ENCODE results near the gene ASB15.

ASB15 gene

DNA sequence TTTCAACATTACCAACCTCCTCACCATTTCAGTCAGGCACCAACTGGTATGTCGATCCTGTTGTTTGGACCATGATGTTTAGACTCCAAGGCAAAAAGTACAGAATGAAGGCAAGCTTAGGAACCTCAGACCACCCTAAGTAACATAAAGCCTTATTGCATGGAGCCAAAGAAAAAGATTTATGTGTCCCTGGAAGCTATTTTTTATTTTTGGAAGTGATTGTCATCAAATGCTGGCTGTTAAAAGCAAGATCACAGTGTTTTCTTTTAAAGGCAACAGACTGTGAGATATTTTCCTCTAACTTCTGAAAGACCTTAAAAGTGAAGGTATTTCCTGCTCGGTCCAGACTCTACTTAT is 8.2 kb downstream of the ASB15 start (continued):
- no peak for TF ChIP-seq ZEB2 (tag by site-specific recombination; IDR thresholded peaks at IDR 0.05)
- TF ChIP-seq, protein P1, sequence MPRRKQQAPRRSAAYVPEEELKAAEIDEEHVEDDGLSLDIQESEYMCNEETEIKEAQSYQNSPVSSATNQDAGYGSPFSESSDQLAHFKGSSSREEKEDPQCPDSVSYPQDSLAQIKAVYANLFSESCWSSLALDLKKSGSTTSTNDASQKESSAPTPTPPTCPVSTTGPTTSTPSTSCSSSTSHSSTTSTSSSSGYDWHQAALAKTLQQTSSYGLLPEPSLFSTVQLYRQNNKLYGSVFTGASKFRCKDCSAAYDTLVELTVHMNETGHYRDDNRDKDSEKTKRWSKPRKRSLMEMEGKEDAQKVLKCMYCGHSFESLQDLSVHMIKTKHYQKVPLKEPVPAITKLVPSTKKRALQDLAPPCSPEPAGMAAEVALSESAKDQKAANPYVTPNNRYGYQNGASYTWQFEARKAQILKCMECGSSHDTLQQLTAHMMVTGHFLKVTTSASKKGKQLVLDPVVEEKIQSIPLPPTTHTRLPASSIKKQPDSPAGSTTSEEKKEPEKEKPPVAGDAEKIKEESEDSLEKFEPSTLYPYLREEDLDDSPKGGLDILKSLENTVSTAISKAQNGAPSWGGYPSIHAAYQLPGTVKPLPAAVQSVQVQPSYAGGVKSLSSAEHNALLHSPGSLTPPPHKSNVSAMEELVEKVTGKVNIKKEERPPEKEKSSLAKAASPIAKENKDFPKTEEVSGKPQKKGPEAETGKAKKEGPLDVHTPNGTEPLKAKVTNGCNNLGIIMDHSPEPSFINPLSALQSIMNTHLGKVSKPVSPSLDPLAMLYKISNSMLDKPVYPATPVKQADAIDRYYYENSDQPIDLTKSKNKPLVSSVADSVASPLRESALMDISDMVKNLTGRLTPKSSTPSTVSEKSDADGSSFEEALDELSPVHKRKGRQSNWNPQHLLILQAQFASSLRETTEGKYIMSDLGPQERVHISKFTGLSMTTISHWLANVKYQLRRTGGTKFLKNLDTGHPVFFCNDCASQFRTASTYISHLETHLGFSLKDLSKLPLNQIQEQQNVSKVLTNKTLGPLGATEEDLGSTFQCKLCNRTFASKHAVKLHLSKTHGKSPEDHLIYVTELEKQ (tag by site-specific recombination; IDR thresholded peaks at IDR 0.05; ENCODE audit: borderline replicate concordance): no peak

DNA sequence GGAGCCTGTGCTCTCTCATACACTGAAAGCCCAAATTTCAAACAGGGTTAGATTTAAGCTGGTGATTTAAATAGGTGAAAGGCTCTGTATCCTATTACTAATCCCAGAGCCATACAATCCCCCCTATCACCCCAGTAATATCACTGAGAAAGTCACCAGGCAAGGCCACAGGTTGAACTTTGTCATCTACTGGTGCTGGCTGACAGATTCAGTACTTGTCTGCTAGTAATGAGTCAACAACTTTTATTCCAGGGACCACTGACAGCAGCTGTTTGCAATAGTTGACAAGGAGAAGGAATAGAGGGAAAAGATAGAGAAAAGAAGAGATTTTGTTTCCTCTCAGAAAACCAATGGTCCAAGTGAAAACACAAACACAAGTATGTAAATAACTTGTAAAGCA is 10.4 kb downstream of the ASB15 start:
- POLR2A ChIA-PET: no interaction called here
- H3K9me3 ChIP-seq (ENCODE audit: control insufficient read depth, insufficient read depth, low read depth, low read length): no peaks in the 10 kb centered on the region
- H3K27ac ChIP-seq (ENCODE audit: extremely low read depth, low read depth, low read length): no peak overlapping the region
- H3K36me3 ChIP-seq (ENCODE audit: control insufficient read depth in 2 of 2, insufficient read depth in 1 of 2, low read length in 2 of 2): no peaks in the 10 kb centered on the region
- no peak overlapping the region for H3K4me3 ChIP-seq (ENCODE audit: low read depth, low read length)
- TF ChIP-seq SETDB1 (IDR thresholded peaks at IDR 0.05; ENCODE audit: insufficient read length, low read length): no peak
- TF ChIP-seq ZNF37A (tag by site-specific recombination; IDR thresholded peaks at IDR 0.05): no peak
- no peak for TF ChIP-seq ZNF155 (tag by site-specific recombination; IDR thresholded peaks at IDR 0.05)
- TF ChIP-seq GLI4 (tag by site-specific recombination; IDR thresholded peaks at IDR 0.05): no peak
- no peak for TF ChIP-seq ZNF510 (tag by site-specific recombination; IDR thresholded peaks at IDR 0.05; ENCODE audit: insufficient replicate concordance)
- TF ChIP-seq ZNF433 (tag by site-specific recombination; IDR thresholded peaks at IDR 0.05; ENCODE audit: low read depth): no peak
- TF ChIP-seq OSR2 (tag by site-specific recombination; IDR thresholded peaks at IDR 0.05): no peak
- no peak for TF ChIP-seq ZNF791 (tag by site-specific recombination; IDR thresholded peaks at IDR 0.05)
- no peak for TF ChIP-seq REPIN1 (tag by site-specific recombination; IDR thresholded peaks at IDR 0.05; ENCODE audit: low read depth)
- no peak for TF ChIP-seq ZNF555 (tag by site-specific recombination; conservative IDR thresholded peaks at IDR 0.05)
- CTCF ChIA-PET: interaction anchor here (1.2 kb wide), 1 partner anchor 12 kb away, joined by 3 read pairs; no protein-coding TSS in a partner anchor
- H3K4me1 ChIP-seq (ENCODE audit: control insufficient read depth, insufficient read depth, low read length): no peaks in the 10 kb centered on the region

DNA sequence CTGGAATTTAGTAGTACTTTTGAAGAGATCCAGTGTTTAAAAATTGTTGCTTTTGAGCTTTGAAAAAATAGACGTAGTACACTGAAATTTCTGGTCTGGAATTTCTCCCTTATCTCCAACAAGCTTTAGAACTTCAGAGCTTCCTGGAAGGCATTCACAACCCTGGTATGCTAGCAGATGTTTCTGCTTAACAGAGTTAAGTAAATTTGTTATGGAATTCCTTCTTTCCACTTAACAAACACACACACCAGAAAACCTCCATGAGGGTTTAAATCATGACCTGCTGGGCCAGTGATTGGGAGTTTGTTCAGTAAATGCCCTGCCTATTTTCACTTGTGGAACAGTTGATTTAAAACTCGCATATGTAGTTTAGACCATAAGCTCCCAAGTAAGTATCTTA is 13.7 kb downstream of the ASB15 start:
- Histone ChIP-seq H3K9me3 (ENCODE audit: control insufficient read depth, insufficient read depth, low read depth, low read length) (no peaks in the 10 kb centered on the region), H3K4me3 (ENCODE audit: low read depth, low read length) (no peak overlapping the region), H3K27ac (ENCODE audit: extremely low read depth, low read depth, low read length) (no peak overlapping the region), H3K36me3 (ENCODE audit: control insufficient read depth in 2 of 2, insufficient read depth in 1 of 2, low read length in 2 of 2) (no peaks in the 10 kb centered on the region), H3K4me1 (ENCODE audit: control insufficient read depth, insufficient read depth, low read length) (no peaks in the 10 kb centered on the region)
- ChIA-PET POLR2A (no interaction called here), CTCF (interaction anchor here (0.5 to 2.7 kb wide), 5 partner anchors 9 to 257 kb away, joined by 3 to 12 read pairs (median 3); no protein-coding TSS in a partner anchor)
- TF ChIP-seq, protein P2, sequence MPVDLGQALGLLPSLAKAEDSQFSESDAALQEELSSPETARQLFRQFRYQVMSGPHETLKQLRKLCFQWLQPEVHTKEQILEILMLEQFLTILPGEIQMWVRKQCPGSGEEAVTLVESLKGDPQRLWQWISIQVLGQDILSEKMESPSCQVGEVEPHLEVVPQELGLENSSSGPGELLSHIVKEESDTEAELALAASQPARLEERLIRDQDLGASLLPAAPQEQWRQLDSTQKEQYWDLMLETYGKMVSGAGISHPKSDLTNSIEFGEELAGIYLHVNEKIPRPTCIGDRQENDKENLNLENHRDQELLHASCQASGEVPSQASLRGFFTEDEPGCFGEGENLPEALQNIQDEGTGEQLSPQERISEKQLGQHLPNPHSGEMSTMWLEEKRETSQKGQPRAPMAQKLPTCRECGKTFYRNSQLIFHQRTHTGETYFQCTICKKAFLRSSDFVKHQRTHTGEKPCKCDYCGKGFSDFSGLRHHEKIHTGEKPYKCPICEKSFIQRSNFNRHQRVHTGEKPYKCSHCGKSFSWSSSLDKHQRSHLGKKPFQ (tag by site-specific recombination; IDR thresholded peaks at IDR 0.05): no peak
- TF ChIP-seq ZNF292 (tag by site-specific recombination; IDR thresholded peaks at IDR 0.05; ENCODE audit: borderline replicate concordance, low read depth) (no peak), KLF8 (tag by site-specific recombination; IDR thresholded peaks at IDR 0.05) (no peak), ZXDB (tag by site-specific recombination; IDR thresholded peaks at IDR 0.05) (no peak), KLF10 (tag by site-specific recombination; IDR thresholded peaks at IDR 0.05) (no peak), ZNF2 (tag by site-specific recombination; IDR thresholded peaks at IDR 0.05) (no peak), ZNF404 (tag by site-specific recombination; IDR thresholded peaks at IDR 0.05) (no peak), REPIN1 (tag by site-specific recombination; IDR thresholded peaks at IDR 0.05; ENCODE audit: low read depth) (no peak), ZNF341 (tag by site-specific recombination; IDR thresholded peaks at IDR 0.05; ENCODE audit: low read depth) (no peak), RBAK (tag by site-specific recombination; IDR thresholded peaks at IDR 0.05) (no peak), ZNF585B (tag by site-specific recombination; IDR thresholded peaks at IDR 0.05) (no peak), ZNF707 (tag by site-specific recombination; IDR thresholded peaks at IDR 0.05) (no peak), ZBTB21 (tag by site-specific recombination; IDR thresholded peaks at IDR 0.05) (no peak)
- TF ChIP-seq, protein P3, sequence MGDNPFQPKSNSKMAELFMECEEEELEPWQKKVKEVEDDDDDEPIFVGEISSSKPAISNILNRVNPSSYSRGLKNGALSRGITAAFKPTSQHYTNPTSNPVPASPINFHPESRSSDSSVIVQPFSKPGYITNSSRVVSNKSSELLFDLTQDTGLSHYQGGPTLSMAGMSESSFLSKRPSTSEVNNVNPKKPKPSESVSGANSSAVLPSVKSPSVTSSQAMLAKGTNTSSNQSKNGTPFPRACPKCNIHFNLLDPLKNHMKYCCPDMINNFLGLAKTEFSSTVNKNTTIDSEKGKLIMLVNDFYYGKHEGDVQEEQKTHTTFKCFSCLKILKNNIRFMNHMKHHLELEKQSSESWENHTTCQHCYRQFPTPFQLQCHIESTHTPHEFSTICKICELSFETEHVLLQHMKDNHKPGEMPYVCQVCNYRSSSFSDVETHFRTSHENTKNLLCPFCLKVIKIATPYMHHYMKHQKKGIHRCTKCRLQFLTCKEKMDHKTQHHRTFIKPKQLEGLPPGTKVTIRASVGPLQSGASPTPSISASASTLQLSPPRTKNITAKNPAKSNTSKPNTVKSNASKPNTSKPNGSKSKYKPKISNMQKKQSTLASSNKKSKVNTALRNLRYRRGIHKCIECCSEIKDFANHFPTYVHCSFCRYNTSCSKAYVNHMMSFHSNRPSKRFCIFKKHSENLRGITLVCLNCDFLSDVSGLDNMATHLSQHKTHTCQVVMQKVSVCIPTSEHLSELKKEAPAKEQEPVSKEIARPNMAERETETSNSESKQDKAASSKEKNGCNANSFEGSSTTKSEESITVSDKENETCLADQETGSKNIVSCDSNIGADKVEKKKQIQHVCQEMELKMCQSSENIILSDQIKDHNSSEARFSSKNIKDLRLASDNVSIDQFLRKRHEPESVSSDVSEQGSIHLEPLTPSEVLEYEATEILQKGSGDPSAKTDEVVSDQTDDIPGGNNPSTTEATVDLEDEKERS (tag by site-specific recombination; IDR thresholded peaks at IDR 0.05): no peak
- TF ChIP-seq, protein P4, sequence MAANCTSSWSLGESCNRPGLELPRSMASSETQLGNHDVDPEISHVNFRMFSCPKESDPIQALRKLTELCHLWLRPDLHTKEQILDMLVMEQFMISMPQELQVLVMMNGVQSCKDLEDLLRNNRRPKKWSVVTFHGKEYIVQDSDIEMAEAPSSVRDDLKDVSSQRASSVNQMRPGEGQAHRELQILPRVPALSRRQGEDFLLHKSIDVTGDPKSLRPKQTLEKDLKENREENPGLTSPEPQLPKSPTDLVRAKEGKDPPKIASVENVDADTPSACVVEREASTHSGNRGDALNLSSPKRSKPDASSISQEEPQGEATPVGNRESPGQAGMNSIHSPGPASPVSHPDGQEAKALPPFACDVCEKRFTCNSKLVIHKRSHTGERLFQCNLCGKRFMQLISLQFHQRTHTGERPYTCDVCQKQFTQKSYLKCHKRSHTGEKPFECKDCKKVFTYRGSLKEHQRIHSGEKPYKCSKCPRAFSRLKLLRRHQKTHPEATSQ (tag by site-specific recombination; IDR thresholded peaks at IDR 0.05): no peak

Data from HEK293 (cell line).